Kasumi-1 (cell line): ENCODE data around the gene OR10H4.
"Not testable (repeated sequence)": the region's sequence is repeated elsewhere in the genome, so short reads cannot be mapped to it uniquely, and the experiment has no call there.

Experiments used
- DNase-seq, 2 experiments: peaks; one replicate each; lab custom pipeline; 2025; lab: John Stamatoyannopoulos, UW

The OR10H4 gene, protein sequence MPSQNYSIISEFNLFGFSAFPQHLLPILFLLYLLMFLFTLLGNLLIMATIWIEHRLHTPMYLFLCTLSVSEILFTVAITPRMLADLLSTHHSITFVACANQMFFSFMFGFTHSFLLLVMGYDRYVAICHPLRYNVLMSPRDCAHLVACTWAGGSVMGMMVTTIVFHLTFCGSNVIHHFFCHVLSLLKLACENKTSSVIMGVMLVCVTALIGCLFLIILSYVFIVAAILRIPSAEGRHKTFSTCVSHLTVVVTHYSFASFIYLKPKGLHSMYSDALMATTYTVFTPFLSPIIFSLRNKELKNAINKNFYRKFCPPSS

DNA sequence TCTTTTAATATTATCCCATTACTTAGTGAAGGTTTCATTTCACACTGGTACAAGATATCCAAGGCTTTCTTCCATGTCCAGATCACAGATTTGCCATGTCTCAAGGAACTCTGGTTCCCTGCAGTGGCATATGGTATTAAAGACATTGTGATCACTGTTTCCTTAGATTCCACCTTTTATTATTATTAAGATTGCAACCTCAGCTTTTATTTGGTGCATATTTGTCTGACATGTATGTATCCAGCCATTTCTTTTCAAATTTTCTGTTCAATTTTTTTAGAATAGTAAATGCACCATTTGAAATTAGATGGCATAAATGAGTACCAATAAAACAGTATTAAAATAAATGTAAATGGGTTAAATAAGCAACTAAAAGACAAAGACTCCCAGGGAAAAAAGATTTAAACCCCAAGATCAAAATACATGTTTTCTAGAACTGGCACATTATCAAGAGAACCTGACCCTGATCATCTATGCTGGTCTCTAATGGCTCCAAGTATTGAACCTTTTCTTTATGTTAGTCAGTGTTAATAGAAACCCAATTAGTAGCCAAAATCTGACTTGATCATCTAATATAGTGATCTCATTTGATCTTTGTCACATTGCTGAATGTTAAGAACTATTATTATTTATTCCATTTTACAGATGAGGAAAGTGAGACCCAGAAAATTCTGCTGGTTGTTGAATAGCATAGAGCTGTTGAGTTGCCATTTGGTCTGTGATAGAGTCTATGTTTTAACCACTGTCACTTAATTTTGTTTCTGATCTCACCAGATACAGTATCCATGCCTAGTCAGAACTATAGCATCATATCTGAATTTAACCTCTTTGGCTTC is at the start of gene OR10H4:
OR10H4 (plus strand) TSS at position 786 of the 836 bp plus-strand sequence; CDS start at position 786, 0 bp downstream.
- DNase-seq: no peak

GRCh38 chr19:15899561-15899960 is 49.2 kb upstream of the OR10H4 start:
- not testable (repeated sequence) for DNase-seq

GRCh38 chr19:15900032-15900431 is 48.8 kb upstream of the OR10H4 start:
- DNase-seq: not testable (repeated sequence)

GRCh38 chr19:15900504-15900903 is 48.3 kb upstream of the OR10H4 start:
- no peak for DNase-seq

GRCh38 chr19:15902254-15902653 is 46.6 kb upstream of the OR10H4 start:
- DNase-seq: no peak

- DNase-seq: not testable (repeated sequence)
Measured at GRCh38 chr19:15902898-15903297, 45.9 kb upstream of the OR10H4 start.

- DNase-seq: no peak
Measured at GRCh38 chr19:15905026-15905425, 43.8 kb upstream of the OR10H4 start.

DNA sequence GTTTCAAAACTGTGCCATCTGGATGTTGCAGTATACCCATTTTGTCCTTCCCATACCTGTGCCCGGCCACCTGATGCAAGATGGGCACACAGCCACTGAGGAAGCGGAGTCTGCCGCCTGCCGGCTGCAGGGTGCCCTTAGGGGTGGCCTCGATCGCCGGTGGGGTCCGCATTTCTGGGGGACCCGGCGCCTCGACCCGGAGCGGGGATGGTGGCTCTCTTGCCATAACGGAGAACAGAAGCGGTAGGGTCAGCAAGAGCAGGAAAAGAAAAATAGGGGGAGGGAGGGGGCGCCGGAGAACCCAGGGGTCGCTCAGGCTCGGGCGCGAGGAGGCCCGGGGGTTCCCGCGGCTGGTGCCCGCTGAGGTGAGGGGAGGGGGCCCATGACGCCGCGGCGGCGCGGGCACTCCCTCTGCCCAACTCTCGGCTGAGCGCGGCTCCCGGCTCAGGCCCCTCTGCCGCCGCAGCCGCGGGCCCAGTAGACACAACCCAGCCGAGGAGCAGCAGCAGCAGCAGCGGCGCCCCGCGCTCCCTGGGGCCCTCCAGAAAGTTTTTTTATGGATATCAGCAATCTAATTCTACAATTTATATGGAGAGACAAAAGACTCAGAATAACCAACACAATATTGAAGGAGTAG is 37.1 kb upstream of the OR10H4 start:
- no peak for DNase-seq

DNA sequence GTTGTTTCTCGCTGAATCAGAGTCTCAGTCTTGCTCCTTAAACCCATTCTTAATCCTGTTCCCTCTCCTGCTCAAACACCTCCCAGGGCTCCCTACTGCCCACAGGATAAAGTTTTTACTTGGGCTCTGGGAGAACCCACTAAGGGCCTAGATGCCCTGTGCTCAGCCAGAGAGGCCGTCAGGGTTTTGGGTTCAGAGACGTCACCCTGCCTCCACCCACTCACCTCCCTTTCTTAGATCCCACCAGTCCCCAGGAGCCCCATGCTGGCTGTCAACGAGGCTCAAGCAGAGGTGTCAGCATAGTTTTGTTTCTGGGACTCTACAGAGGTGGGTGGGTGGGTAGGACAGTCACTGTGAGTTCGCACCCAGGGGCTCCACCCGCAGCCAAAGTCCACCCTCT is 35.4 kb upstream of the OR10H4 start:
- no peak for DNase-seq

GRCh38 chr19:15913830-15914229 is 35.0 kb upstream of the OR10H4 start:
- DNase-seq: no peak

- no peak for DNase-seq
Measured at GRCh38 chr19:15915109-15915508, 33.7 kb upstream of the OR10H4 start.

DNA sequence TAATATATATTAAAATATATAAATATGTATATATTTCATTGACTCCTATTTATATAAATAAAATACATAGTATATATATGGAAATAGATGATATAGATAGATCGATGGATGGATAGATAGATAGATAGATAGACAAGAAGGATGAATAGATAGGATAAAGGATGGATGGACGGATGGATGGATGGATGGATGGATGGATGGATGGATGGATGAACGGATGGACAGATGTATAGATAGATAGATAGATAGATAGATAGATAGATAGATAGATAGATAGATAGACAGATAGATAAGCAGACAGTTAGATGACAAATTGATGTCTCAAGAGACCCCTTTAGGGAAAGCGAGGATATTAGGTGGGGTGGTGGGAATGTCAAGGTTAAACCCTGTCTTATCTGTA is 29.6 kb upstream of the OR10H4 start:
- DNase-seq: no peak

GRCh38 chr19:15922021-15922420 is 26.8 kb upstream of the OR10H4 start:
- DNase-seq: no peak

- no peak for DNase-seq
Measured at GRCh38 chr19:15923702-15924101, 25.1 kb upstream of the OR10H4 start.

DNA sequence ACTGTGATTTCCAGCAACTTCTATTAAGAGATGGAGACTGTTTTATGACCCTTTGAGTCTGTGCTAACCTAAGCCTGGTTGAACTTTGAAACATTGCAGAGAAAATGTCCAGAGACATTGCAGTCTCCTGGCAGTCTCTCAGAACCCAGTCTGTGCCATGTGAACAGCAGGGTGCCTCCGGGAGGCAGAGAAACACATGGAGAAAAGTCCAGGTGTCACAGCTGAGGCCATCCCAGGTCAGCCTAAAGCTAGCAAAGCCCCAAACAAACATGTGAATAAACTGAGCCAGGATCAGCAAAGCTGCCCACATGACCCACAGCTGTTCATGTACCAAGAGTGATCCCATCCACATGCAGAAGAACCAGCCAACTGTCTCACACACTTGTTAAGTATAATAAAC is 22.3 kb upstream of the OR10H4 start:
- no peak for DNase-seq

DNA sequence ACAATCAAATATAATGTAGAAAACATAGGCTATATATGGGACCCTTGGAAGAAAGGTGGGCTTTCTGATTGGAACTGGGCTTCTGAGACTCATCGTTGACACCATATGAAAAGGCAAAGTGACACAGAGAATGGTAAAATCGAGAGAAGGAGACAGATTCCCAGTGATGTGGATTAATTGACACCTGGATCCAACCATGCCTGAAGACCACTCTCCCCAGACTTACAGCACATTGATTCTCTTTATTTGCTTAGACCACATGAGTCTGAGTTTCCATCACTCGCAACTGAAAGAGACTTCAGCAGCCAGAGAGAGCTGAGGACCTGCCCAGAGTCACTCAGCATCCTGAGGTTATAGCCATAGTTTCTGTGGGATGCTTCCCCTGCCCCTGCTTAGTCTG is 20.5 kb upstream of the OR10H4 start:
- DNase-seq: no peak

GRCh38 chr19:15933761-15934331 is 15.0 kb upstream of the OR10H4 start:
- not testable (repeated sequence) for DNase-seq

GRCh38 chr19:15934332-15935078 is 14.3 kb upstream of the OR10H4 start, which contains the start of gene CYP4F11:
Gene CYP4F11, minus strand, starts transcription at chr19:15934529. Its CDS starts 121 bp downstream, at chr19:15934408.
- no peak for DNase-seq

- no peak for DNase-seq
Measured at GRCh38 chr19:15935167-15935702, 13.6 kb upstream of the OR10H4 start.

GRCh38 chr19:15936173-15936572 is 12.6 kb upstream of the OR10H4 start:
- DNase-seq: no peak

DNA sequence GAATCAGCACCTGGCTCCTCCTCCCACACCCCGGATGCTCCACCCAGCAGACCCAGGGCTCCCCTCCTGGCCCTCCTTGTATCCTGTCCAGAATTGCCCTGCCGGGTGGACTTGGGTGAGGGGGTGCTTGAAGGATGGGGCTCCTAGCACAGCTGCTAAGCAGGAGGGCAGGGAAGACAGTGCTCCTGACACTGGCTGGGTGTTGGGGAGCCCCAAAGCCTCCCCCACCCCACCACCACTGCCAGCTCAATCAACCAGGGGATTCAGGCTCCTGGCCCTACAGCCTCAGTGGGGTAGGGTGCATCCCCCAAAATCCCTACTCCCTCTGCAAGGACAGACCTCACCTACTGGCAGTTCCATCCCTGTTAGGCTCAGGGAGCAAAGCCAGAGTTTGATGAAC is 11.9 kb upstream of the OR10H4 start:
- DNase-seq: no peak
